Thyroid gland (tissue), 4 donors: ENCODE measurements around the gene FYN.

ENCODE experiments used
- CTCF ChIP-seq, 6 experiments: fragments of 200-600 bp in 3 of 6; fragments of 450-650 bp in 3 of 6; sonication (generic) in 3 of 6; IDR thresholded peaks; one replicate each; pipeline ENCODE4 v1.5.1; 2016 to 2019; ENCODE audit warnings: antibody characterized with exemption in 6 of 6, mild to moderate bottlenecking in 2 of 6, inconsistent platforms in 1 of 6, moderate library complexity in 1 of 6
- POLR2A ChIP-seq, 2 donors: fragments of 450-650 bp; IDR thresholded peaks; one replicate each; pipeline ENCODE4 v1.6.1; 2017; ENCODE audit warnings: antibody characterized with exemption in 2 of 2, mild to moderate bottlenecking in 2 of 2, moderate library complexity in 1 of 2

GRCh38 chr6:111646942-111647341, 226.3 kb downstream of the FYN start:
- TF ChIP-seq CTCF (IDR thresholded peaks at IDR 0.05) (no peak), POLR2A (IDR thresholded peaks at IDR 0.05) (no peak)
